ENCODE measurements around the gene SPDYE2.
"Not testable (repeated sequence)": the region's sequence is repeated elsewhere in the genome, so short reads cannot be mapped to it uniquely, and the experiment has no call there.

The SPDYE2 gene

GRCh38 chr7:102527822-102528793, 22.9 kb upstream of the SPDYE2 start:
- not testable (repeated sequence) for H3K4me3 ChIP-seq (ENCODE audit: low read depth in 1 of 2, low read length in 2 of 2); H3K27ac ChIP-seq (ENCODE audit: low read length); H3K4me1 ChIP-seq (ENCODE audit: insufficient read depth, low read length); H2AFZ ChIP-seq (ENCODE audit: low read depth, low read length); H3K9ac ChIP-seq (ENCODE audit: low read depth, low read length); H3K36me3 ChIP-seq (ENCODE audit: insufficient read depth, low read length); ATAC-seq (ENCODE audit: insufficient read depth, low read depth); H3K27me3 ChIP-seq (ENCODE audit: insufficient read depth, low read length, poor library complexity); H4K20me1 ChIP-seq (ENCODE audit: insufficient read depth, low read length); H3K4me2 ChIP-seq (ENCODE audit: insufficient read depth, low read length); H3K79me2 ChIP-seq (ENCODE audit: insufficient read depth, low read length); H3K9me3 ChIP-seq (ENCODE audit: insufficient read depth, low read length, severe bottlenecking); DNase-seq

- not testable (repeated sequence) for H3K79me2 ChIP-seq (ENCODE audit: insufficient read depth, low read length); H3K9me3 ChIP-seq (ENCODE audit: insufficient read depth, low read length, severe bottlenecking); H3K9ac ChIP-seq (ENCODE audit: low read depth, low read length); H3K4me3 ChIP-seq (ENCODE audit: low read depth in 1 of 2, low read length in 2 of 2); H4K20me1 ChIP-seq (ENCODE audit: insufficient read depth, low read length); H3K4me1 ChIP-seq (ENCODE audit: insufficient read depth, low read length); H2AFZ ChIP-seq (ENCODE audit: low read depth, low read length); H3K27ac ChIP-seq (ENCODE audit: low read length); H3K4me2 ChIP-seq (ENCODE audit: insufficient read depth, low read length); ATAC-seq (ENCODE audit: insufficient read depth, low read depth); DNase-seq; H3K27me3 ChIP-seq (ENCODE audit: insufficient read depth, low read length, poor library complexity); H3K36me3 ChIP-seq (ENCODE audit: insufficient read depth, low read length)
Observed at GRCh38 chr7:102531583-102531982, 19.4 kb upstream of the SPDYE2 start.

GRCh38 chr7:102532127-102532526, 18.9 kb upstream of the SPDYE2 start:
- H3K4me3 ChIP-seq (ENCODE audit: low read depth in 1 of 2, low read length in 2 of 2); H2AFZ ChIP-seq (ENCODE audit: low read depth, low read length); H3K9me3 ChIP-seq (ENCODE audit: insufficient read depth, low read length, severe bottlenecking); H3K9ac ChIP-seq (ENCODE audit: low read depth, low read length); H3K36me3 ChIP-seq (ENCODE audit: insufficient read depth, low read length); H4K20me1 ChIP-seq (ENCODE audit: insufficient read depth, low read length); ATAC-seq (ENCODE audit: insufficient read depth, low read depth); H3K27ac ChIP-seq (ENCODE audit: low read length); H3K79me2 ChIP-seq (ENCODE audit: insufficient read depth, low read length); DNase-seq; H3K27me3 ChIP-seq (ENCODE audit: insufficient read depth, low read length, poor library complexity); H3K4me2 ChIP-seq (ENCODE audit: insufficient read depth, low read length); H3K4me1 ChIP-seq (ENCODE audit: insufficient read depth, low read length): not testable (repeated sequence)

- H3K4me2 ChIP-seq (ENCODE audit: insufficient read depth, low read length); H3K27me3 ChIP-seq (ENCODE audit: insufficient read depth, low read length, poor library complexity); H3K79me2 ChIP-seq (ENCODE audit: insufficient read depth, low read length); H3K4me1 ChIP-seq (ENCODE audit: insufficient read depth, low read length); DNase-seq; H3K9ac ChIP-seq (ENCODE audit: low read depth, low read length); H3K4me3 ChIP-seq (ENCODE audit: low read depth in 1 of 2, low read length in 2 of 2); H3K9me3 ChIP-seq (ENCODE audit: insufficient read depth, low read length, severe bottlenecking); H3K36me3 ChIP-seq (ENCODE audit: insufficient read depth, low read length); ATAC-seq (ENCODE audit: insufficient read depth, low read depth); H2AFZ ChIP-seq (ENCODE audit: low read depth, low read length); H4K20me1 ChIP-seq (ENCODE audit: insufficient read depth, low read length); H3K27ac ChIP-seq (ENCODE audit: low read length): not testable (repeated sequence)
Observed at GRCh38 chr7:102535062-102535615, 15.9 kb upstream of the SPDYE2 start.

- H3K9me3 ChIP-seq (ENCODE audit: insufficient read depth, low read length, severe bottlenecking); H3K27me3 ChIP-seq (ENCODE audit: insufficient read depth, low read length, poor library complexity); H3K4me2 ChIP-seq (ENCODE audit: insufficient read depth, low read length); H3K79me2 ChIP-seq (ENCODE audit: insufficient read depth, low read length); H3K27ac ChIP-seq (ENCODE audit: low read length); H4K20me1 ChIP-seq (ENCODE audit: insufficient read depth, low read length); H2AFZ ChIP-seq (ENCODE audit: low read depth, low read length); H3K4me1 ChIP-seq (ENCODE audit: insufficient read depth, low read length); H3K36me3 ChIP-seq (ENCODE audit: insufficient read depth, low read length); ATAC-seq (ENCODE audit: insufficient read depth, low read depth); H3K9ac ChIP-seq (ENCODE audit: low read depth, low read length); H3K4me3 ChIP-seq (ENCODE audit: low read depth in 1 of 2, low read length in 2 of 2); DNase-seq: not testable (repeated sequence)
Observed at GRCh38 chr7:102540604-102541003, 10.4 kb upstream of the SPDYE2 start.

GRCh38 chr7:102542083-102542482, 8.9 kb upstream of the SPDYE2 start:
- not testable (repeated sequence) for H3K9ac ChIP-seq (ENCODE audit: low read depth, low read length); H3K79me2 ChIP-seq (ENCODE audit: insufficient read depth, low read length); H3K4me3 ChIP-seq (ENCODE audit: low read depth in 1 of 2, low read length in 2 of 2); H3K36me3 ChIP-seq (ENCODE audit: insufficient read depth, low read length); H4K20me1 ChIP-seq (ENCODE audit: insufficient read depth, low read length); DNase-seq; H3K4me2 ChIP-seq (ENCODE audit: insufficient read depth, low read length); H2AFZ ChIP-seq (ENCODE audit: low read depth, low read length); H3K9me3 ChIP-seq (ENCODE audit: insufficient read depth, low read length, severe bottlenecking); H3K27me3 ChIP-seq (ENCODE audit: insufficient read depth, low read length, poor library complexity); H3K27ac ChIP-seq (ENCODE audit: low read length); ATAC-seq (ENCODE audit: insufficient read depth, low read depth); H3K4me1 ChIP-seq (ENCODE audit: insufficient read depth, low read length)

- H3K27ac ChIP-seq (ENCODE audit: low read length); H3K79me2 ChIP-seq (ENCODE audit: insufficient read depth, low read length); H3K27me3 ChIP-seq (ENCODE audit: insufficient read depth, low read length, poor library complexity); H3K9ac ChIP-seq (ENCODE audit: low read depth, low read length); H3K9me3 ChIP-seq (ENCODE audit: insufficient read depth, low read length, severe bottlenecking); H4K20me1 ChIP-seq (ENCODE audit: insufficient read depth, low read length); DNase-seq; H3K4me2 ChIP-seq (ENCODE audit: insufficient read depth, low read length); H3K4me1 ChIP-seq (ENCODE audit: insufficient read depth, low read length); H2AFZ ChIP-seq (ENCODE audit: low read depth, low read length); H3K36me3 ChIP-seq (ENCODE audit: insufficient read depth, low read length); ATAC-seq (ENCODE audit: insufficient read depth, low read depth); H3K4me3 ChIP-seq (ENCODE audit: low read depth in 1 of 2, low read length in 2 of 2): not testable (repeated sequence)
Observed at GRCh38 chr7:102542771-102543170, 8.3 kb upstream of the SPDYE2 start.

GRCh38 chr7:102543596-102543995, 7.4 kb upstream of the SPDYE2 start, which contains the start of gene UPK3BL2:
TSS of gene UPK3BL2 (minus strand) at chr7:102543696. CDS start at chr7:102543636, 60 bp downstream.
- not testable (repeated sequence) for DNase-seq; H3K4me2 ChIP-seq (ENCODE audit: insufficient read depth, low read length); H3K9ac ChIP-seq (ENCODE audit: low read depth, low read length); H3K9me3 ChIP-seq (ENCODE audit: insufficient read depth, low read length, severe bottlenecking); H3K79me2 ChIP-seq (ENCODE audit: insufficient read depth, low read length); ATAC-seq (ENCODE audit: insufficient read depth, low read depth); H3K4me3 ChIP-seq (ENCODE audit: low read depth in 1 of 2, low read length in 2 of 2); H2AFZ ChIP-seq (ENCODE audit: low read depth, low read length); H3K27ac ChIP-seq (ENCODE audit: low read length); H4K20me1 ChIP-seq (ENCODE audit: insufficient read depth, low read length); H3K27me3 ChIP-seq (ENCODE audit: insufficient read depth, low read length, poor library complexity); H3K4me1 ChIP-seq (ENCODE audit: insufficient read depth, low read length); H3K36me3 ChIP-seq (ENCODE audit: insufficient read depth, low read length)

All from DND-41 (cell line).